ENCODE measurements around the gene STXBP2. TPM values are rescaled to one million over a fixed set of nuclear protein-coding genes. Genes with fewer than 3 reads are reported as not detected.

STXBP2 gene
- total RNA-seq = 10 to 100 TPM; 29.7 to 46.1 (median 37.7) TPM

DNA sequence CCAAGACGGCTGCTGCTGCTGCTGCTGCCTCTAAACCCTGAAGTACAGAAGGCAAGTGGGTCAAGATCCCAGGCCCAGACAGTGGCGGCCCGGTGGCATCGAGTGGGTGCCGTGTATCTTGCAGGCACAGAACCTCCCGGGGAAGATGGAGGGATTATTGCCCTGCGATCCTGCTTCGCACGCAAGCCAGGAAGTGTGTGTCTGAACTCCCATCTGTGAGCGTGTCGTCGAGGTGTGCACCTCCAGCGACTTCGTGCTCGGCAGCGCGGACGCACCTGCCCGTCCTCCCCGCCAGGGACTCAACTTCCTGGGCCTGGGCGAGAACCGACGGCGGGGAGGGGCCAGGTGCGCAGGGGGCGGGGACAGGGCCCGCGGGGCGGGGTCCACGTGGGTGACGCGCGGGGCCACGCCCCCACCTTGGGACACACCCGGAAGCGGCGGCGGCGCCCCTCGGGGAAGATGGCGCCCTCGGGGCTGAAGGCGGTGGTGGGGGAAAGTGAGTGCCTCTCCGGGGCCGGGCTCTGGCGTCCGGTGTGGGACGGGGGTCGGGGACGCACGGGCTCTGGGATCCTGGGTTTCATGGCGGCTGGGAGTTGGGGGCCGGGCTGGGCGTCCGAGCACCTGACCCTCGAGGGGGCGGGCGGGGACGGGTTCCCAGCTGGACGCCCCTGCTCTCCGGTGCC, at the start of gene STXBP2:
Gene STXBP2, plus strand, starts transcription at position 420 of the 683 bp plus-strand sequence. Its CDS starts 40 bp downstream, at position 460.
- TF ChIP-seq CTCF (IDR thresholded peaks at IDR 0.05) = no peak
- DNase-seq (ENCODE audit: low spot score) (peak; percentile 52), ATAC-seq (ENCODE audit: low FRiP score) (peak; percentile 85)

- no peak for ATAC-seq (ENCODE audit: low FRiP score)
- TF ChIP-seq CTCF (IDR thresholded peaks at IDR 0.05) = no peak
- no peak for DNase-seq (ENCODE audit: low spot score)
These were observed 47.1 kb upstream of the STXBP2 start for GRCh38 chr19:7589822-7590221.

- no peak for TF ChIP-seq CTCF (IDR thresholded peaks at IDR 0.05)
These were observed 46.7 kb upstream of the STXBP2 start for GRCh38 chr19:7590256-7590655.

GRCh38 chr19:7595466-7596133, 41.3 kb upstream of the STXBP2 start, which contains the start of gene CAMSAP3:
Gene CAMSAP3 (plus strand): TSS chr19:7595863. CDS start chr19:7596003, 140 bp downstream.
- TF ChIP-seq CTCF (IDR thresholded peaks at IDR 0.05) = no peak
- ATAC-seq (ENCODE audit: low FRiP score) = peak; percentile 75

More at GRCh38 chr19:7590256-7590655, 46.7 kb upstream of the STXBP2 start:
- DNase-seq (ENCODE audit: low spot score) (no peak), ATAC-seq (ENCODE audit: low FRiP score) (no peak)

DNA sequence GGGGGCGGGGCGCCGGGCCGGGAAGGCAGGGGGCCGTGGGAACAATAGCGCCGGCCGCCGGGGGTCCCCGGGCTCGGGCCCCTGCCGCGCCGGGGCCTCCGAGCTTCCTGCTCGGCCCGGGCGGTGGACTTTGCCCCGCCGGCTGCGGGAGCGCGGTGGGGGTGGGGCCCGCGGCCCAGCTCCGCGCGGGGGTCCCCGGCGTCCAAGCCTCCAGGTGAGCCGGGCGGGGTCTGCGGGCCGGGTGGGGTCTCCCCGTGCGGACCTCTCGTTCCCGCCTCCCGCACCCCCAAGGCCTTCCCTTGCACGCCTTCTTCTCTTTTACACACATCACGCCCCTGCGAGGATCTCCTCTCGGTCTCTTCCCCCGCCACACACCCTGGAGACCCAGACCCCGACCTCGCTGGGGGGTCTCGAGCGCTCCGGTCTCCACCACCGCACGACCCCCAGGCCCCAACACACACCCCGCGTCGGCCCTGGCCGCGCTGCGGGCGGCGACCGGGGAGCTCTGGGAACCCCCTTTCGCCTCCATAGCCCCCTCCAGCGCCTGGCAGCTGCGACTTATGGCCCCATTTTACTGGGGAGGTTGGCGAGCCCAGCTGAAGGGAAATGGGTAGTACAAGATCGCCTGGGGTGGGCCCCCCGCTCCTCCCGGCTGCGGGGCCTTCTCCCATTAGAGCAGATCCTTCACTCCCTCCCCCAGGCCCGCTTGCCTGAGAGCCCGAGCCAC, 40.5 kb upstream of the STXBP2 start:
- TF ChIP-seq CTCF (IDR thresholded peaks at IDR 0.05) = no peak
- DNase-seq (ENCODE audit: low spot score) (no peak), ATAC-seq (ENCODE audit: low FRiP score) (no peak)

More at GRCh38 chr19:7595466-7596133, 41.3 kb upstream of the STXBP2 start, which contains the start of gene CAMSAP3:
- no peak for DNase-seq (ENCODE audit: low spot score)

DNA sequence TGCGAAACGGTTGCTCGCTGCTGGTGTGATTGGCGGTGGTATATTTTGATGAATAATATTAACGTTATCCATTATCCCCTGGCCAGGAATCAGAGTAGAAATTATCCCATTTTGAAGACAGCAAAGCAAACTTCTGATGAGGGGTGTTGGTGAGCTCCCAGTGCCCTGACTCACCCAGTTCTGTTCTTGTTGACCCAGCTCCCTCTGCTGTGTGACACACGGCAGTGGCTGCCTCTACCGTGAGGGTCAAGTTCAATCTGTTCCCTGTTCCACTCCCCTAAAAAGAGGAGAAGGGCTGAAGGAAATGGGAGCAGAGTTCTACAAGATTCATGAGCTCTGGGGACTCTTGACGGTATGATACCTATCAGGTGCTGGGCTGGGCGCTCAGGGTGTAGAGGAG, 39.2 kb upstream of the STXBP2 start:
- ATAC-seq (ENCODE audit: low FRiP score) (no peak), DNase-seq (ENCODE audit: low spot score) (no peak)
- no peak for TF ChIP-seq CTCF (IDR thresholded peaks at IDR 0.05)

Data from omental fat pad (tissue), 4 donors.